Measurements from ENCODE around the gene MAEA.
"Not testable (repeated sequence)": the region's sequence is repeated elsewhere in the genome, so short reads cannot be mapped to it uniquely, and the experiment has no call there.

Gene MAEA

DNA sequence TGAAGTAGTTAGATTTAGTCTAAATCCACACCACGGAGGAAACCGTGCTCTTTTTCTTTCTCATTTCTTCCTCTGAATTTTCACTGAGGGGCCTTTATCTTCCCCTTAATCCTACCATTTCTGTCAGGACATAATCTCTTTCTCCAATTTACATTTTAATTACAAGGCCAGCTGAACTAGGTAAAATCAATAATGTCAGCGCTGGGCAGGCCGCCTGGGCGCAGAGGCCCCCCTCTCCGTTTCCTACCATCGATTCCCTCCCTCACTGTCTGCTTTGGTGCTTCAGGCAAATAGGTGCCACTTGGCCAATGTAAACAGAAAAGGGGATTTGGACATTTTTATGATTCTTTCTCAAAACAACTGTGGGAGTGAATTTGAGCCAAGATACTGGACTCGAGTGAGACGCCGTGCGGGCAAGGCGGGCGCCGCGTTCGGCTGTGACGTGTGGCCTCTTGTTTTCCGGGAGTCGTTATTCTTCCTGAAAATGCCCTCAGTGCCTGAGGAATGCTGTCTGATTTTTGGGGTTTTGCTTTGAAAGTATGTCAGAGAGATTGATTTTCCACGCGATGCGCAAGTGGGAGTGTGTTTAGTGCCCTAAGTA, 79.9 kb downstream of the MAEA start:
- peak; percentile 11 for DNase-seq

DNA sequence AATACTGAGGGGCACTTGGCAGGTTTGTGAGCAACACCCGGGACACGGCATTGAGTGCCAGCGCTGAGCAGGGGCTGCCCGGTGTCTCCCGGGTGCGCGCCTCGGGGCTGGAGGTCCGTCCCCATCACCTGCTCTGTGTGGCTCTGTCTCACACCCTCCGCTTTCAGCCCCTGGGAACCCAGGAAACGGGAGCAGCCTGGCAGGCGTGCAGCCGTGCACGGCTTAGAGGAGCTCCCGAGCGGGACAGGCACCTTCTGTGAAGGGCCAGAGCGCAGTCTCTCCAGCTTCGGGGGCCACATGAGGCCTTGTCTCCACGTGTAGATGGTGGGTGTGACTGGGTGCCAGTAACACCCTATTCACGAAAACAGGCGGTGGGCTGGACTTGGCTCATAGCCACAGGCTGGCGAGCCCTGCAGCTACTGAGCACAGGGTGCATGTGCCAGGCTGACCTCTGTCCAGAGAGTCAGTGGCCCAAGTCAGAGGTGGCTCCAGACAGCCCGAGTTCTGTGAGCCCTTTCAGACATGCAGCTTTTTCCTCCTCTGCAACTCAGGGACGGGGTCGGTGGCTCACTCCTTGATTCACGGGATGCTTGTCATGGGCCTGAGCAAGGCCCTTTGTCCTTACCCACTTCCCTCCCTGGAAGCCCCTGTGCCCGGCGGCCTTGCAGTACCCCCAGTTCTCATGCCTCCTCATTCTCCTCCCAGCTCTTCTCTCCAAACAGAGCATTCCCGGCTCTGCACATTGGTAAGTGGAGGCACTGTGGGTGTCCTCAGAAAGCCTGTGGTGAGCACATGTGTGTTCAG, 80.8 kb downstream of the MAEA start:
- peak; percentile 11 for DNase-seq

DNA sequence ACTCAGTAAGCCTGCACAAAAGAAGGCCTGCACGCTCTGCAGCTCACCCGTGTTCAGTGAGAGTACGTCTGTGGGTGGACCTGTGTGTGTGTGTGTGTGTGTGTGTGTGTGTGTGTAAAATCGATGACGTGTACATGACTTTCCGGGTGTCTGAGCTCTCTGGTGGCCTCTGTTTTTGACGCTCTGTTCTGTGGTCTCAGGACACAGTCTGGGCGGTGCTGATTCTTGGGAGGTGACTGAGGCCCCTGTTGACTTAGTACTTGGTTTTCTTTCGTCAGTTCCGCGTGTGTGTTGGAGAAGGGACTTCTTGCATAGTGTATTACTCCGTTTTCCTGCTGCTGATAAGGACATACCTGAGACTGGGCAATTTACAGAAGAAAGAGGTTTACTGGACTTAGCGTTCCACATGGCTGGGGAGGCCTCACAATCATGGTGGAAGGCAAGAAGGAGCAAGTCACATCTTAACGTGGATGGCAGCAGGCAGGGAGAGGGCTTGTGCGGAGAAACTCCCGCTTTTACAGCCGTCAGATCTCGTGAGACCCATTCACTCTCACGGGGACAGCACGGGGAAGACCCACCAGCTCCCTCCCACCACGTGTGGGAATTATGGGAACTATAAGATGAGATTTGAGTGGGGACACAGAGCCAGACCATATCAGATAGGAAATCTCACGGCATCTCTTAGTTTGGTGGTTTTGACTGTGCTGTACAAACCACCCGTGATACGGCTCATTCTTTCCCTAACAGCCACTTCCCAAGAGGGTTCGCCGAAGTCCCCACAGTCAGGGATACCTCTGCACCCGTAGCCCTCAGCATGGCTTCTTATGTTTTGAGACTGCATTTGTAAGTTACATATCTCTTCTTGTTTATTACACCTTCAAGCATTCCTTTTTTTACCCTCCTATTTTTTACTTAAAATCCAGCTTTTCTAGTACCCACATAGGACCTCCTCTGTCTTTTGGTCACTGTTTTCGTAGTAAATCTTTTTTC, 81.8 kb downstream of the MAEA start:
- DNase-seq: no peak

DNA sequence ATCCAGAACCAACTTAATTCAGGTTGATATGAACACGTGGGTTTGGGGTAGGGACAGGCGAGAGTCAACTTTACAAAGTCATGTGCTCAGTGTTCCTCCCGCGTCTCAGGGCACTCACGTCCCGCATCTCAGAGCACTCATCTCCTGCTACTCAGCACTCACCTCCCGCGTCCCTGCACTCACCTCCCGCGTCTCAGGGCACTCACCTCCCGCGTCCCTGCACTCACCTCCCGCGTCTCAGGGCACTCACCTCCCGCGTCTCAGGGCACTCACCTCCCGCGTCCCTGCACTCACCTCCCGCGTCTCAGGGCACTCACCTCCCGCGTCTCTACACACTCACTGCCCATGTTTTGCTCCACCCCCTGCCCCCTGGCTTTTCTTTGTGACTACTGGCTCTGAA, 82.9 kb downstream of the MAEA start:
- not testable (repeated sequence) for DNase-seq

DNA sequence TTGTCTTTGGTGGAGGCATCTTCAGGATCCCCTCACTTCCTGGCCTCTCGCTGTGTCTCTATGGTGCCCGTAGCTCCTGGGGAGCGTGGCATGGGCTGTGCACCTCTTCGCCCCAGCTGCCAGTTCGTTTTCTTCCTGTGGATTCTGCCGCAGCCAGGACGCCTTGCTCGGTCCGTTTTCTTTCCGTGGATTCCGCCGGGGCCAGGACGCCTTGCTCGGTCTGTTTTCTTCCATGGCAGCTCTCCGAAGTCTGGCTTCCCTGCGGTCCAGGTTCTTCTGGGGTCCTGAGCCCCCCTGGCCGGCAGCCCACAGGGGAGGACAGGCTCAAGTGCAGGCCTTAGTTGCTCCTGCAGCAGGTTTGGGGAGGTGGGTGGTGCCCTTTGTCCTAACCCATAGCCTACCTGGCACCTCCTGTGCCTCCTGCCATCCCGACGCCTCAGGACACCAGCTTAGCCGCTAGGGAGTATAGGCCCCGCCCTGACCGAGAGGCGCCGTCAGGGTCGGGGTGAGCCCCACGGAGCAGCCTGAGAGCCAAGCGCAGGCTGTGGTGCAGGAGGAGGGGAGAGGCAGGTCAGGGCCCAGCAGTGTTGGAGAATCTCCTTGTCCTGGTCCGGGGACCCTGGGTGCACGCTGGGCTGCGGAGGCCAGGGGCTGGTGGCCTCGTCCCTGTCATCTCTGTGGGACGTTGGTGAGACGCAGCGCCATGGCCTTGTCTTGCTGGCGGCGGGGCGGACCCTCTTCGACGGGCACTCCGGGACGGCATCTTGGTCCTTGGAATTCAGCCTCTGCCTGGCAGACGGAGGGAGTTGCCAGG, 84.4 kb downstream of the MAEA start:
- DNase-seq: peak; percentile 11

DNA sequence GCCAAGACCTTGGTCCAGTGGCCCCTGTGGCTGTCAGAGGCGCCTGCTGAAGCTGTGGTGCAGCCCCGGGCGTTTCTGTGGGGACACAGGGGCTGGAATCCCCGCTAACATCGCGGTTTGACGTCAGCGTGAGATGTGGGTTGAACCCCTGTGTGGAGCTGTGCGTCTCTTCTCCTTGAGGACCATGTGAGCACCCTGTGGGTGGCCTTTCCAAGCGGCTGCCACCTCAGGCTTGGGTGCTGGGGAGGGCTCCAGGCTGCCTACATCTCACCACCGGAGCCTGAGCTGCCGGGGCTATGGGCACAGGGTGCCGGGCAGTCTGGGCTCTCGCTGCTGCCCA, 85.0 kb downstream of the MAEA start:
- no peak for DNase-seq

DNA sequence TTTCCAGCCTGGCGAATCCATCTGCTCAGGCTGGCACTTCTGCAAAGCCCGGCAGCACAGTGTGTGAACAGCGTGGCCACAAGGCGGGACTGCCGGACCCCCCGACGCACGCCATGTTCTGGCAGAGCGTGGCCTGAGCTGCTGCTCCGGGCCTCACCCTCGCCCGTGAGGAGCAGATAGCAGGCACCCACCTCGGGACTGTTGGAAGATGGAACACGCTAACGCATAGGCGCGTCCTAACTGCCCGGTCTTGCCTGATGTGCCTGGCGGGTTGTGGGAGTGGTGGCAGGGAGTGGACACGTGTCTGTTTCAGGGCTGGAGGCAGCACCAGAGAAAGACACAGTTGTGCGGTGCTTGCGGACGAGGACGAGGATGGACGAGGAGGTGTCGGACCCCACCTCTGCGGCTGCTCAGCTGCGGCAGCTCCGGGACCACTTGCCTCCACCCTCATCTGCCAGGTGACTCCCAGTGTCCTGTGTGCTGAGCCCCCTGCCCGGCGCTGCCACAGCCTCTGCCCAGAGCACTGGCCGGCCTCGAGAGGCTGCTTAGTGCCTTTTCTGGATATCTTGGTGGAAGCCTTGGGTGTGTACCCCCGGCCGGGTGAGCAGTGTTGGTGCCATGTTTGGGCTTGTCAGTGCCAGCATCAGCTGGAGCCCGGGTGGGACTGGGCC, 85.5 kb downstream of the MAEA start:
- DNase-seq: peak; percentile 23

DNA sequence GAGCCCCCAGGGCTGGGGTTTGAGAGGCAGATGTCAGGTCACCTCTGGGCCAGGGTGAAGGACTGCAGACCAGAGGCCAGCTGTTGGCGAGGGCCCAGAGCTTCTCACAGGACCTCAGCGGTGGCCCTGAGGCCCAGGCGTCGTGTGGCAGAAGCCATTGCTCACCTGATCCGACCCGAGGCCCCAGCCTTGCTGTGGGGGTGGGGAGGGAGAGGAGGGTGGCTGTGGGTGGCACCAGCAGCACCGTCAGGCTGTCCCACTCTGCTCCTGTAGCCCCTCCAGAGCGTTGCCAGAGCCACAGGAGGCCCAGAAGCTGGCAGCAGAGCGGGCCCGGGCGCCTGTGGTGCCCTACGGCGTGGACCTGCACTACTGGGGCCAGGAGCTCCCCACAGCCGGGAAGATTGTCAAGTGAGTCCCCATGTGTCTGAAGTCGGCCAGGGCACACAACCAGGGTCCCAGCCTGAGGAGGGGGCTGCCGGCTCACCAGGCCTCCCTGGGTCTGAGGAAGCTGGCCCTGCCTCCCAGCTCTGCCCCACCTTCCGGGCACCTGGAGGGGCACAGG, 86.2 kb downstream of the MAEA start:
- DNase-seq: peak; percentile 4

DNA sequence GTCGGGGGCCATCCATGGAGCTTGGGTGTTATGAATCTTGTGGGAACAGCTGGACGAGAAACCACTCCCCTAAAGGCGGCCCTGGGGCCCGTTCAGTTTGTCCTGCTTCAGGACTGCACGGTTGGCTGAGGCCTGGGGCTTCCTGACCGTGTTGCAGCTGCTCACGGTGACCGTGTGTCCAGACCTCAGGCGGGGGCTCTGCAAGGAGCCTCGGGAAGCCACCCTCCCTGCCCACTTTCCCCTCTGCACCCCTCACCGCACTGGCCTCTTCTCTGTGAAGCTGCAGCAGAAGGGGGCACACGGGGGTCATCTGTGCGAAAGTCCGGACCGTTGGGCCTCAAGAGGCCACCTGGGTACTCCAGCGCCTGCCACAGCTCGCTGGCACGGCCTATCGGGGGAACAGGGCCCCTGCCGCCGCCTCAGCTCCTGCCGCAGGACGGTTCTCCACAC, 86.7 kb downstream of the MAEA start:
- DNase-seq: peak; percentile 12

DNA sequence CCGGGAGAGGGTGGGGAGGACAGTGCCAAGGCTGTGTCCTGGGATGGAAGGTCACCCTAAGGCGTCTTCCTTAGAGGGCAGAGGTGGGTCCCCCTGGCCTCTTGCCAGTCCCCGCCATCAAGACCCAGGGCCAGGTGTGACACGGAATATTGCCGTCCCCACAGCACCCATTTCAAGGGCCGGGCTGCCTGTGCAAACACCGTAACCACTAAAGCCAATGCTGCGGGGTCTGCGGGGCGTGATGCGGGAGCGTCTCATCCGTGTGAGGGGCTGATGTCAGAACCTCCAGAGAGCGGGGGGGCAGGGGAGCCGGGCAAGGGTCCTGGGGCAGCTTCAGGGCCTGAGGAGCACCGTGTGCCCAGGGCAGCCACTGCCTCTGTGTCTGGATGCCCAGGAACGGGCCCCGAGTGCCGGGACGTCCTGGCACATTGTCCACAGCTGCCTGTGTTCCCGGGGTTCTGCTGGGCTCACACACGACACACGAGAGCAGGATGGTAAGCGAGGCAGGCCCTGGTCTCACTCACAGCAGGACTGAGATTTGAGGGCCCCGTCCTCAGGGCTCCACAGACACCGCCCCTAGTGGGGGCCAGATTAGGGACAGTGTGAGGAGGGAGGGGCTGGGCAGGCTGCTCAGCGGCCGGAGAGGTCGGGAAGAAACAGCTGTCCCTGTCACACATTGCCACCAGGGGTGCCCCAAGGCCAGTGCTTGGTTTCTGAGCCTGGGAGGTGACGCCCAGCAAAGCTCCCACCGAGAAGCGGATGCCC, 87.3 kb downstream of the MAEA start:
- peak; percentile 42 for DNase-seq

DNA sequence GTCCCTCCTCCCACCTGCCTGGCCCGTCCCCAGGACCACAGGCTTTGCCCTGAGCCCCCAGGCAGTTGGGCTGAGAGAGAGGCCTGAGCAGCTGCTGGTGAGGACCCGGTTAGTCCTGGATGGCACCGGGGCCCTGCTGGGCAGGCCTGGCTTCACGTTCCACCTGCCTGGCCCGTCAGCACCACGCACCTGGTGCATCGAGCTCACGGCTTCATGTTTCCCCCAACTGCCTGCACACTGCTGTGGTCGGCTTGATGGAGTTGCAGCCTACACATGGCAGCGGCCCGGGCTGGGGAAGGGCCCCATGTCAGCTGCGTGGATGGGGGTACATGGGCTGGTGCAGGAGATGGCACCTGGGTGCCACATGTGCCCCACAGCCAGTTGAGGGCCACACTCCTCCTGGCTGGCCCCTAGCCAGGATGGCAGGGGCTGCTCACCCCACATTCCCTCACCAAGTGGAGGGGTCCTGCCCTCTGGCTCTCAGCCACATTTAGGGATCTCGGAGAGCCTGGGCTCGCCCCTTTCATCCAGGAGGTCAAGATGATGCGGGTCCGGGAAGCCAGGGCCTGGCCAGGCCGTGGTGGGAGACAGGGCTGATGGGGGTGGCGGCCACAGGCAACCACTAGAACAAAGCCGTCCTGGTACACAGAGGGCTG, 88.0 kb downstream of the MAEA start:
- DNase-seq: no peak

DNA sequence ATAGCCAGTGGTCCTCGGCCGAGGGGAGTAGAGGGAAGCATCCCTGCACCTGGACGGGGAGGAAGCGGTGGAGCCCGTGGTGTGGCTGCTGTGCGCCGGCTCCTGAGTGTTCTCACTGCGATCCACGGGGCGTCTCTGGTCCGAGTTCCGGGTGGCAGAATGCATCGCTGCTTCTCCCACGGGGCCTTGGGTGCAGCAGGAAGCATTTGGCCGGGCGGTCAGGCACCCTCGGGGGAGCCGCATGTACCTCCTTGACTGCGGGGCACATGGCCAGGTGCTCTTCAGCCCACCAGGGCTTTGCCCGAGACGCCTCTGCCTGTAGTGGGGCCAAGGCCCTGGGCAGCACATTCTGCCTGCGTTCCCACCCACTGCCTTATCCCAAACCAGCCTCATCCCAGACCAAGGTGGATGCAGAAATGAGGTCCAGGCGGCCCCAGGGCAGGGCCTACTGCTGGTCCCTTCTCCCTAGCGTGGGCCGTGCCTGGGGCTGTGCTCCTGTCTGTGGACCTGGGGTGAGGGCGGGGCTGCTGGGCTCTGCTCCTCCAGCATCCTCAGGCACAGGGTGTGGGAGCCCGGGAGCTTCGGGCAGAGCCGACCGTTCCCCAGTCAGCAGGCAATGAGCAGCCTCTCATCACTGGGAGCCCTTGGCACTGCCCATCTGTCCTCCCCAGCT, 89.0 kb downstream of the MAEA start:
- no peak for DNase-seq

DNA sequence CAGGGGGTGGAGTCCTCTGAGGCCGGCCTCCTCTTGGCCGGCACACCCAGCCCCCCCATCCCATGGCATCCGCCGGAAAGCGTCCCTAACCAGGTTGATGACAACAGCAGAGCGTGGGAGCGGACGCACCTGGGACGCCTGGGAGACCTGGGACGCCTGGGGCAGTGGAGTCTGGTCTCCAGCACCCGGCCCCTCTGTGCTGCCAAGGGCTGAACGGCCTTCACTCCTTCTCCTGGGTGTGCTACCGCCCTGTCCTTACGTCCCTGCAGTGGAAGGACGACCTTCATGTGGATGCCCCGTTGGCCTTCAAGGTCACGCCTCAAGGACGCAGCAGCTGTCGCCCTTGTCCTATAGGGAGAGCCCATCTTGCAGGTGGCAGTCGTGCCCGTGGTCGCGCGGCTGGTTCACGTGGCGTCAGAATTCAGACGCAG, 89.7 kb downstream of the MAEA start:
- DNase-seq: no peak

DNA sequence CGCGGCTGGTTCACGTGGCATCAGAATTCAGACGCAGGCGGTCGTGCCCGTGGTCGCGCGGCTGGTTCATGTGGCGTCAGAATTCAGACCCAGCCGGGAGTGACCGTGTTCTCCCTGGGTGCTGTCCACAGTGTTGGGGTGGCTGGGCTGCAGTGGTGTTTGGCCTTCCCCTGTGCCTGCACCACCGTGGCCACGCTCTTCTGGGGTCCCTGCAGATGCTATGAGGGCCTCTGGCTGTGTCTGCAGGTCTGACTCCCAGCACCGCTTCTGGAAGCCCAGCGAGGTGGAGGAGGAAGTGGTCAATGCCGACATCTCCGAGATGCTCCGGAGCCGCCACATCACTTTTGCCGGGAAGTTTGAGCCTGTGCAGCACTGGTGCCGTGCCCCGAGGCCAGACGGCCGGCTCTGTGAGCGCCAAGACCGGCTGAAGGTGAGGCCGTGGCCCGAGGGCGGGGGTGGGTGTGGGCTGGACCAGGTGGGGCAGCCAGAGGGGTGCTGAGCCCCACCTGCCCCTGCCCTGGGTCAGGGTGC, 90.2 kb downstream of the MAEA start:
- DNase-seq: no peak

DNA sequence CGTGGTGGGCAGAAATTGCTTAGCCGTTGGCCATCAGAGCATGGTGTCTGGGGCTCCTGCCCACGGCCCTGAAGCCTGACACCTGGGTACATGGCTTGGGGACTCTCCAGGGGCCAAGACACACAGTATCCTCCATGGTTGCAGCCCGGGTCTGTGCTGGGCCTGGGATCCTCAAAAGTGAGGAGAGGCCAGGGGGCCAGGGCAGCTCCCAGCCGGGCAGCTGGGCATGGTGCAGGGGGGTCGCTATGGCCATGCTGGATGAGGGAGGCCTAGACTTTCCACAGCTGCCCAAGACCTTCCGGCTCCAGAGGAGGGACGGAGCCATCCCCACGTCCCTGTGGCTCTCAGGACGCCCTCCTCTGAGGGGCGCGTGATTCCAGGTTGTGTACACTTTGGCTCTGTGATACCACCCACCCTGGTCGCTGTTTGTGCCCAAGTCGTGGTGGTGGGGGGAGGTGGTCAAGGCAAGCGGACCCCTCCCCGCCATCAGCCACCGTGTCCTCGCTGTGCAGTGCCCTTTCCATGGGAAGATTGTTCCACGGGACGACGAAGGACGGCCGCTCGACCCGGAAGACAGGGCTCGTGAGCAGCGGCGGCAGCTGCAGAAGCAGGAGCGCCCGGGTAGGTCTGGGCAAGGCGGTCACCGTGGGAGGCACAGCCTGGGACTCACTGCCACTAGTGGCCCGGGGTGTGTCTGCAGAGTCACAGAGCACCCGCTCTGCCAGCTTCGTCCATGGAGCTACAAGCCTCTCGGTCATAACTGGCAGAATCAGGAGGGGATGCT, 90.9 kb downstream of the MAEA start:
- no peak for DNase-seq

DNA sequence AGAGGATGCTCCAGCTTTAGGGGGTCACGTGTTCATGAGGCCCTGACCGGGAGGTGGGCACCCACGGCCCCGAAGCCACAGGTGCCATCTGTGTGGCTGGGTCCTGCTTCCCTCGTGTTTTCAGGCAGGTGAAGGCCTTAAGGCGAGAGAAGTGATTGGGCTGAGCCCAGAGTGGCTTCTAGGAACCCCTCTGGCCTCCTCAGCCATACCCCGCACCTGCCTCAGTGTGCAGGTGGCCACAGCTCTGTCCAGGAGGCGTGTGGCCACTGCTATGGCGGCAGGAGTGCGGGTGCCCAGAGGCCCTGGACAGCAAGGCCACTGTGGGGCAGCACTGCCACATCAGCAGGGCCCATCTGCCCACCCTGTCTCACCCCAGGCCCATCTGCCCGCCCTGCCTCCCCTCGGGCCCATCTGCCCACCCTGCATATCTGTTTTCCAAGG, 91.5 kb downstream of the MAEA start:
- DNase-seq: no peak

DNA sequence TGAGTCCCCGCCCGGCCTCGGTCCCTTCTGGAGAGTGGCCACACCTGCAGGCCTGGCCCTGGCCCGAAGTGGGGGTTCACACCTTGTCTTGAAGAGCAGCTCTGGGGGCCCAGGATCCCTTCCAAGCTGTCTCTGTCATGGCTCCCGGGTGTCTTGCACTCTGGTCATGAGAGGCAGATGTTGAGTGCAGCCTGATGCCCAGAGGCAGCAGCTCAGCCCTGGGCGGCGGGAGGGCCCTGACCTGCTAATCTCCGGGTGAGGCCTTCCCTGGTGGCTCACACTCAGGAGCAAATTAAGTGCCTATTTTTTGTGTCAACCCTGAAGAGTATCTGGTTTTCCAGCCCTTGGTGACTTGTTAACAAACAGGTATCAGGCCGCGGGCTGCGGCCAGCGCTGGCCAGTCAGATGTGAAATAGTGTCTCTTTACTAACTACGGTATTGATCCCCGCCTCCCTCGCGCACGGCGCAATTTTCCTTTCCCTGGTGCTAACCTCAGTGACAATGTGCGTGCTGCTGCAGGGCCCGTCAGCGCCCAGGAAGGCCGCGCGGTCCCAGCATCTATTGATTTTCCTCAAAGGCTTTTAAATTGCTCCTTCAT, 92.4 kb downstream of the MAEA start:
- DNase-seq: no peak

Data from right hindlimb (tissue), 1 donor.